Measurements from ENCODE around the gene ZRANB3.

ZRANB3 gene

GRCh38 chr2:135179689-135180088 is 351.3 kb downstream of the ZRANB3 start:
- no peaks in the 10 kb centered on the region for H3K9me2 ChIP-seq (replicated peaks; ENCODE audit: insufficient read depth, low read length)
- H3K4me2 ChIP-seq (ENCODE audit: low read depth, low read length), result no peak overlapping the region
- H3K27me3 ChIP-seq (replicated peaks; ENCODE audit: insufficient read depth, low read length), result no peaks in the 10 kb centered on the region
- H3F3A ChIP-seq (ENCODE audit: insufficient read depth, low read length), result no peaks in the 10 kb centered on the region
- H3K36me3 ChIP-seq (replicated peaks; ENCODE audit: insufficient read depth, low read length), result no peaks in the 10 kb centered on the region
- no peaks in the 10 kb centered on the region for H3K9me3 ChIP-seq (replicated peaks; ENCODE audit: insufficient read depth, low read length)
- H2AFZ ChIP-seq (ENCODE audit: low read length), result no peak overlapping the region
- no peaks in the 10 kb centered on the region for H3K4me1 ChIP-seq (ENCODE audit: low read length)
- H3K79me2 ChIP-seq (ENCODE audit: low read length), result no peaks in the 10 kb centered on the region
- no peak overlapping the region for H3K4me3 ChIP-seq (ENCODE audit: low read length)
- TF ChIP-seq EZH2 (optimal IDR thresholded peaks at IDR 0.05; ENCODE audit: low read depth, low read length) (no peak), CTCF (IDR thresholded peaks at IDR 0.05; ENCODE audit: low read length) (no peak), EZH2phosphoT487 (IDR thresholded peaks at IDR 0.05; ENCODE audit: low read length) (no peak)
- DNase-seq, result no peak
- H4K20me1 ChIP-seq (ENCODE audit: insufficient read depth, low read length), result no peaks in the 10 kb centered on the region
- H3K27ac ChIP-seq (ENCODE audit: low read length), result no peak overlapping the region
- H3K9ac ChIP-seq (ENCODE audit: low read length), result no peak overlapping the region

DNA sequence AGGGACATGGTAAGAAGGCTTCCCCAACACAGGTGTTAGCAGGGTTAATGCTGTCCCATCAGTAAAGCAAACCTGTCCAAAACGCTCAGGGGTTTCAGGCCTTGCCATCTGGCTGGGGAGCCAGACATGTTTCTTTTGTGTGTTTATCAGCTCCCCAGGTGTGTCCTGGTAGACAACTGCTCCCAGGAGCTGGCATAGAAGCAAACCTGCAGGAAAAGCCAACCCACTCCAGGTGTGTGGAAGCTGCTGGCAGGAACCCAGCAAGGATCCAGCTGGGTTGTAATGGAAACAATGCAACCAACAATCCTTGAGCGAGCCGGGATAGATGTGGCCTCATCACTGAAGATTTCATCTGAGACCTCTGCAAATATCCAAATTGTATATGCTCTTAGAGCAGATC is 355.8 kb downstream of the ZRANB3 start:
- TF ChIP-seq CTCF (IDR thresholded peaks at IDR 0.05; ENCODE audit: low read length) (no peak), EZH2phosphoT487 (IDR thresholded peaks at IDR 0.05; ENCODE audit: low read length) (no peak), EZH2 (optimal IDR thresholded peaks at IDR 0.05; ENCODE audit: low read depth, low read length) (no peak)
- Histone ChIP-seq H3K4me1 (ENCODE audit: low read length) (peaks cover 6% of the 10 kb centered on the region), H3K27me3 (replicated peaks; ENCODE audit: insufficient read depth, low read length) (no peaks in the 10 kb centered on the region), H3K4me2 (ENCODE audit: low read depth, low read length) (no peak overlapping the region), H3K27ac (ENCODE audit: low read length) (no peak overlapping the region), H3K9ac (ENCODE audit: low read length) (no peak overlapping the region), H3K9me2 (replicated peaks; ENCODE audit: insufficient read depth, low read length) (no peaks in the 10 kb centered on the region), H3K79me2 (ENCODE audit: low read length) (no peaks in the 10 kb centered on the region), H3K36me3 (replicated peaks; ENCODE audit: insufficient read depth, low read length) (no peaks in the 10 kb centered on the region), H3F3A (ENCODE audit: insufficient read depth, low read length) (0 out of 2 replicates have a peak, but pooled peaks cover 4% of the 10 kb centered on the region), H3K9me3 (replicated peaks; ENCODE audit: insufficient read depth, low read length) (no peaks in the 10 kb centered on the region), H2AFZ (ENCODE audit: low read length) (no peak overlapping the region), H4K20me1 (ENCODE audit: insufficient read depth, low read length) (no peaks in the 10 kb centered on the region), H3K4me3 (ENCODE audit: low read length) (no peak overlapping the region)
- no peak for DNase-seq

DNA sequence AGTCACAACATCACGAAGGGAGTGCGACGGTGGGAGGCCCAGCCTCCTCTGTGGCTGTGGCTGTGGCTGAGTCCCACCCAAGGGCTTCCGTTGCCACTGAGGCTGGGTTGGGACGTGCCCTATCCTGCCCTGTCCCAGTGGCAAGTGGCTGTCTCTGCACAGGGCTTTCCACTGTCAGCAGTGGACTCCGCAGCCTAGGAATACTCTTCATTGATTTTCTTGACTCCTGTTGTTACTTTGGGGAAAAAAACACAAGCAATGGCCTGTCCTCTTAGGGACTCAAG is 356.3 kb downstream of the ZRANB3 start:
- H4K20me1 ChIP-seq (ENCODE audit: insufficient read depth, low read length), result no peaks in the 10 kb centered on the region

More for the DNA sequence above, 356.3 kb downstream of the ZRANB3 start:
- Histone ChIP-seq H3K36me3 (replicated peaks; ENCODE audit: insufficient read depth, low read length) (no peaks in the 10 kb centered on the region), H3K4me3 (ENCODE audit: low read length) (no peak overlapping the region), H3K79me2 (ENCODE audit: low read length) (no peaks in the 10 kb centered on the region), H2AFZ (ENCODE audit: low read length) (no peak overlapping the region), H3K27ac (ENCODE audit: low read length) (no peak overlapping the region), H3K9ac (ENCODE audit: low read length) (no peak overlapping the region), H3K27me3 (replicated peaks; ENCODE audit: insufficient read depth, low read length) (no peaks in the 10 kb centered on the region), H3K9me3 (replicated peaks; ENCODE audit: insufficient read depth, low read length) (no peaks in the 10 kb centered on the region), H3K9me2 (replicated peaks; ENCODE audit: insufficient read depth, low read length) (no peaks in the 10 kb centered on the region), H3K4me2 (ENCODE audit: low read depth, low read length) (no peak overlapping the region), H3F3A (ENCODE audit: insufficient read depth, low read length) (0 out of 2 replicates have a peak, but pooled peaks cover 4% of the 10 kb centered on the region), H3K4me1 (ENCODE audit: low read length) (peaks cover 6% of the 10 kb centered on the region)
- TF ChIP-seq CTCF (IDR thresholded peaks at IDR 0.05; ENCODE audit: low read length) (no peak), EZH2phosphoT487 (IDR thresholded peaks at IDR 0.05; ENCODE audit: low read length) (no peak), EZH2 (optimal IDR thresholded peaks at IDR 0.05; ENCODE audit: low read depth, low read length) (no peak)
- no peak for DNase-seq

Data from MM.1S (cell line).